Measurements from ENCODE around the gene SNN. TPM values are rescaled to one million over a fixed set of nuclear protein-coding genes. Genes with fewer than 3 reads are reported as not detected.

Gene SNN
- polyA plus RNA-seq, 1 donor from 2014 or later, result 176 TPM

GRCh38 chr16:11697319-11697718 is 29.1 kb downstream of the SNN start:
- H3K9me2 ChIP-seq (ENCODE audit: insufficient read depth, low read length), result no peaks in the 10 kb centered on the region
- no peak for TF ChIP-seq RAD21 (conservative IDR thresholded peaks at IDR 0.05)
- no peak for TF ChIP-seq CTCF (IDR thresholded peaks at IDR 0.05; ENCODE audit: poor library complexity, severe bottlenecking)
- no peak for TF ChIP-seq EP300 (conservative IDR thresholded peaks at IDR 0.05; ENCODE audit: poor library complexity, severe bottlenecking)
- no peak for TF ChIP-seq EZH2 (IDR thresholded peaks at IDR 0.05; ENCODE audit: borderline replicate concordance, insufficient read depth, low read length, poor library complexity, severe bottlenecking)
- no peak for TF ChIP-seq SMC3 (conservative IDR thresholded peaks at IDR 0.05; ENCODE audit: poor library complexity)
- TF ChIP-seq REST (IDR thresholded peaks at IDR 0.05; ENCODE audit: borderline replicate concordance), result no peak
- TF ChIP-seq TAF1 (IDR thresholded peaks at IDR 0.05; ENCODE audit: low read depth), result no peak
- TF ChIP-seq MXI1 (conservative IDR thresholded peaks at IDR 0.05; ENCODE audit: poor library complexity, severe bottlenecking), result no peak
- TF ChIP-seq POLR2AphosphoS5 (IDR thresholded peaks at IDR 0.05), result no peak
- H4K20me1 ChIP-seq (ENCODE audit: insufficient read depth), result no peaks in the 10 kb centered on the region

GRCh38 chr16:11698271-11698689 is 30.0 kb downstream of the SNN start:
- no peaks in the 10 kb centered on the region for H3K27me3 ChIP-seq (ENCODE audit: insufficient read depth, low read depth, low read length)
- no peaks in the 10 kb centered on the region for H3F3A ChIP-seq (ENCODE audit: insufficient read depth, low read length, poor library complexity, severe bottlenecking)
- TF ChIP-seq SMC3 (conservative IDR thresholded peaks at IDR 0.05; ENCODE audit: poor library complexity) (no peak), RAD21 (conservative IDR thresholded peaks at IDR 0.05) (no peak), TAF1 (IDR thresholded peaks at IDR 0.05; ENCODE audit: low read depth) (no peak), REST (IDR thresholded peaks at IDR 0.05; ENCODE audit: borderline replicate concordance) (no peak), MXI1 (conservative IDR thresholded peaks at IDR 0.05; ENCODE audit: poor library complexity, severe bottlenecking) (no peak), EZH2 (IDR thresholded peaks at IDR 0.05; ENCODE audit: borderline replicate concordance, insufficient read depth, low read length, poor library complexity, severe bottlenecking) (no peak), CTCF (IDR thresholded peaks at IDR 0.05; ENCODE audit: poor library complexity, severe bottlenecking) (no peak), POLR2AphosphoS5 (IDR thresholded peaks at IDR 0.05) (no peak), EP300 (conservative IDR thresholded peaks at IDR 0.05; ENCODE audit: poor library complexity, severe bottlenecking) (no peak)
- no peak overlapping the region for H3K27ac ChIP-seq (ENCODE audit: low read length)
- no peak overlapping the region for H3K4me3 ChIP-seq (ENCODE audit: low read length)
- no peaks in the 10 kb centered on the region for H3K9me2 ChIP-seq (ENCODE audit: insufficient read depth, low read length)
- H2AFZ ChIP-seq (ENCODE audit: low read depth, low read length), result no peak overlapping the region
- H3K9me3 ChIP-seq (ENCODE audit: low read length), result no peaks in the 10 kb centered on the region
- no peak overlapping the region for H3K4me2 ChIP-seq (ENCODE audit: low read length)
- no peaks in the 10 kb centered on the region for H3K79me2 ChIP-seq (replicated peaks; ENCODE audit: insufficient read depth, low read length)
- H3K36me3 ChIP-seq (ENCODE audit: insufficient read depth, low read length), result no peaks in the 10 kb centered on the region
- H4K20me1 ChIP-seq (ENCODE audit: insufficient read depth), result no peaks in the 10 kb centered on the region
- H3K9ac ChIP-seq (ENCODE audit: low read length), result no peak overlapping the region

More at GRCh38 chr16:11697319-11697718, 29.1 kb downstream of the SNN start:
- Histone ChIP-seq H3K9ac (ENCODE audit: low read length) (no peak overlapping the region), H2AFZ (ENCODE audit: low read depth, low read length) (no peak overlapping the region), H3K4me3 (ENCODE audit: low read length) (no peak overlapping the region), H3K27ac (ENCODE audit: low read length) (no peak overlapping the region), H3K4me2 (ENCODE audit: low read length) (no peak overlapping the region), H3K36me3 (ENCODE audit: insufficient read depth, low read length) (no peaks in the 10 kb centered on the region), H3F3A (ENCODE audit: insufficient read depth, low read length, poor library complexity, severe bottlenecking) (no peaks in the 10 kb centered on the region), H3K27me3 (ENCODE audit: insufficient read depth, low read depth, low read length) (no peaks in the 10 kb centered on the region), H3K79me2 (replicated peaks; ENCODE audit: insufficient read depth, low read length) (no peaks in the 10 kb centered on the region), H3K9me3 (ENCODE audit: low read length) (no peaks in the 10 kb centered on the region)

Measured in neural cell (in vitro differentiated cells).